SK-N-SH (cell line): Measurements from ENCODE around the gene SFMBT2. TPM values are rescaled to one million over a fixed set of nuclear protein-coding genes. Genes with fewer than 3 reads are reported as not detected.

Source experiments
- CTCF ChIA-PET: fragments of 300-600, 350-600 bp; formaldehyde crosslinking; extraction: SDS; loops from one replicate; lab custom pipeline; 2021; lab: Yijun Ruan, JAX
- POLR2A ChIA-PET: fragments of 350-600 bp; sonication (Branson Sonifier 250); formaldehyde crosslinking; extraction: SDS; loops from one replicate; lab custom pipeline; 2020; ENCODE audit warnings: antibody characterized with exemption, inconsistent platforms; lab: Yijun Ruan, JAX
- DNase-seq: peaks from one replicate; pipeline ENCODE4 v3.0.0; 2012
- H2AFZ ChIP-seq: fragments of 200-600 bp; sonication (generic); 2 replicates; pipeline ENCODE4 v1.8.1; 2016; ENCODE audit warnings: antibody characterized with exemption, mild to moderate bottlenecking, low read depth
- H3F3A ChIP-seq: fragments of 200-600 bp; sonication (generic); replicated peaks from 2 replicates; pipeline ENCODE3; 2016; ENCODE audit warnings: antibody characterized with exemption, mild to moderate bottlenecking; ENCODE audit not compliant: insufficient read depth
- H3K27ac ChIP-seq, 2 experiments: fragments of 200-500 bp in 1 of 2; fragments of 200-600 bp in 1 of 2; sonication (Bioruptor generic) in 1 of 2; sonication (generic), shearing (Covaris generic) in 1 of 2; 2 replicates each; pipeline versions ENCODE4 v1.5.1 to v1.6.1; 2014 to 2016; ENCODE audit warnings: low read depth in 2 of 2, inconsistent platforms in 1 of 2, low read length in 1 of 2, mild to moderate bottlenecking in 1 of 2, mixed read lengths in 1 of 2
- H3K27me3 ChIP-seq: fragments of 200-600 bp; sonication (generic), shearing (Covaris generic); 2 replicates; pipeline ENCODE4 v1.6.1; 2016; ENCODE audit warnings: mixed run types; ENCODE audit not compliant: insufficient read depth
- H3K36me3 ChIP-seq, 2 experiments: fragments of 200-500 bp in 1 of 2; fragments of 200-600 bp in 1 of 2; sonication (Bioruptor generic) in 1 of 2; sonication (generic) in 1 of 2; replicated peaks in 1 of 2; 2 replicates each; pipeline versions ENCODE3 to v1.5.1; 2014 to 2016; ENCODE audit warnings: low read length in 1 of 2, mild to moderate bottlenecking in 1 of 2; ENCODE audit not compliant: insufficient read depth in 2 of 2, control insufficient read depth in 1 of 2
- H3K4me1 ChIP-seq, 2 experiments: fragments of 200-500 bp in 1 of 2; fragments of 200-600 bp in 1 of 2; sonication (Bioruptor generic) in 1 of 2; sonication (generic), shearing (Covaris generic) in 1 of 2; 2 replicates each; pipeline versions ENCODE4 v1.5.1 to v1.6.1; 2014 to 2016; ENCODE audit warnings: low read depth in 1 of 2, low read length in 1 of 2, mixed run types in 1 of 2; ENCODE audit not compliant: insufficient read depth in 2 of 2, control insufficient read depth in 1 of 2
- H3K4me2 ChIP-seq: fragments of 200-600 bp; sonication (generic), shearing (Covaris generic); 2 replicates; pipeline ENCODE4 v1.6.1; 2017; ENCODE audit warnings: mixed run types
- H3K4me3 ChIP-seq, 2 experiments: fragments of 200-500 bp in 1 of 2; fragments of 200-600 bp in 1 of 2; sonication (Bioruptor generic) in 1 of 2; sonication (generic), shearing (Covaris generic) in 1 of 2; 2 replicates each; pipeline versions ENCODE4 v1.5.1 to v1.8.1; 2014 to 2016; ENCODE audit warnings: low read depth in 2 of 2, inconsistent platforms in 1 of 2, low read length in 1 of 2, mild to moderate bottlenecking in 1 of 2, mixed read lengths in 1 of 2, moderate library complexity in 1 of 2
- H3K79me2 ChIP-seq: fragments of 200-600 bp; sonication (generic); 2 replicates; pipeline ENCODE4 v1.8.1; 2017; ENCODE audit warnings: mild to moderate bottlenecking; ENCODE audit not compliant: insufficient read depth
- H3K9ac ChIP-seq: fragments of 200-600 bp; sonication (generic); 2 replicates; pipeline ENCODE4 v1.6.1; 2017; ENCODE audit warnings: mixed run types
- H3K9me2 ChIP-seq: fragments of 200-600 bp; sonication (generic); 2 replicates; pipeline ENCODE4 v1.6.1; 2017; ENCODE audit warnings: mixed run types
- H3K9me3 ChIP-seq: fragments of 200-600 bp; sonication (generic); 2 replicates; pipeline ENCODE4 v1.6.1; 2017; ENCODE audit warnings: mixed run types, mild to moderate bottlenecking, moderate library complexity
- H4K20me1 ChIP-seq: fragments of 200-600 bp; sonication (generic); 2 replicates; pipeline ENCODE4 v1.6.1; 2017; ENCODE audit warnings: mild to moderate bottlenecking, mixed run types; ENCODE audit not compliant: insufficient read depth
- CHD2 ChIP-seq: fragments of 150-350 bp; IDR thresholded peaks from 2 replicates; pipeline ENCODE4 v1.6.1; 2018; ENCODE audit warnings: low read length; ENCODE audit not compliant: partially characterized antibody
- EP300 ChIP-seq, 2 experiments: IDR thresholded peaks; 2 replicates each; pipeline versions ENCODE4 v1.4.0 to v1.6.1; 2012; ENCODE audit warnings: borderline replicate concordance in 1 of 2, low read depth in 1 of 2, low read length in 1 of 2
- FOSL2 ChIP-seq: IDR thresholded peaks from 2 replicates; pipeline ENCODE4 v1.4.0; 2012; ENCODE audit warnings: low read depth, mild to moderate bottlenecking, moderate library complexity, borderline replicate concordance
- FOXM1 ChIP-seq: IDR thresholded peaks from 2 replicates; pipeline ENCODE4 v1.4.0; 2012; ENCODE audit warnings: low read depth, mild to moderate bottlenecking
- GABPA ChIP-seq: IDR thresholded peaks from 2 replicates; pipeline ENCODE4 v1.4.0; 2012; ENCODE audit warnings: low read depth, mild to moderate bottlenecking
- GATA2 ChIP-seq: sonication (generic); formaldehyde crosslinking; IDR thresholded peaks from 2 replicates; pipeline ENCODE4 v1.5.0; 2020; ENCODE audit warnings: mild to moderate bottlenecking, missing genetic modification reagents
- JUND ChIP-seq: IDR thresholded peaks from 2 replicates; pipeline ENCODE4 v1.4.0; 2012
- MAX ChIP-seq: IDR thresholded peaks from 2 replicates; pipeline ENCODE4 v1.4.0; 2012; ENCODE audit warnings: low read depth
- MEF2A ChIP-seq: IDR thresholded peaks from 2 replicates; pipeline ENCODE4 v1.4.0; 2012; ENCODE audit warnings: low read depth, borderline replicate concordance
- MXI1 ChIP-seq: IDR thresholded peaks from 2 replicates; pipeline ENCODE4 v1.6.1; 2012; ENCODE audit warnings: mild to moderate bottlenecking, low read depth, low read length, improper control_type of control experiment
- NRF1 ChIP-seq: IDR thresholded peaks from 2 replicates; pipeline ENCODE4 v1.6.1; 2012; ENCODE audit warnings: low read depth, mild to moderate bottlenecking, low read length
- PBX3 ChIP-seq: IDR thresholded peaks from 2 replicates; pipeline ENCODE4; 2012
- RCOR1 ChIP-seq: fragments of 150-350 bp; IDR thresholded peaks from 2 replicates; pipeline ENCODE4 v1.6.1; 2017; ENCODE audit warnings: antibody characterized with exemption, low read length
- RFX5 ChIP-seq: IDR thresholded peaks from 2 replicates; pipeline ENCODE4 v1.6.1; 2012; ENCODE audit warnings: mild to moderate bottlenecking, improper control_type of control experiment, low read length
- RXRA ChIP-seq: IDR thresholded peaks from 2 replicates; pipeline ENCODE4 v1.4.0; 2012; ENCODE audit warnings: low read depth, mild to moderate bottlenecking, borderline replicate concordance
- SMC3 ChIP-seq: IDR thresholded peaks from 2 replicates; pipeline ENCODE4 v1.6.1; 2012; ENCODE audit warnings: low read depth, low read length, improper control_type of control experiment
- TAF1 ChIP-seq: IDR thresholded peaks from 2 replicates; pipeline ENCODE4 v1.6.1; 2012; ENCODE audit warnings: low read depth, mild to moderate bottlenecking, low read length, moderate library complexity, borderline replicate concordance
- TCF12 ChIP-seq: IDR thresholded peaks from 2 replicates; pipeline ENCODE4 v1.4.0; 2012
- TEAD4 ChIP-seq: IDR thresholded peaks from 2 replicates; pipeline ENCODE4 v1.4.0; 2012; ENCODE audit warnings: mild to moderate bottlenecking, borderline replicate concordance; ENCODE audit not compliant: insufficient read depth
- ZBTB33 ChIP-seq: IDR thresholded peaks from 2 replicates; pipeline ENCODE4 v1.4.0; 2012; ENCODE audit warnings: low read depth, borderline replicate concordance
- WGBS: methylation state at CpG from one replicate; pipeline ENCODE4 v1.1.6; 2017; ENCODE audit warnings: low lambda C conversion rate; 5-methylcytosine and 5-hydroxymethylcytosine counted together
- polyA plus RNA-seq, 3 experiments: library from polyadenylated mRNA; depleted of rRNA; stranded (reverse); fragments of >200 nt; gene quantifications; 2 replicates each; pipeline ENCODE4 v1.2.3, GENCODE V29; 2012

Gene SFMBT2
- polyA plus RNA-seq, 1 of the 3 experiments (the other 2 are of a cell fraction), result 0.20 TPM

- Histone ChIP-seq H3F3A (no peaks in the 10 kb centered on the region), H3K4me2 (no peak overlapping the region), H3K36me3 (no peaks in the 10 kb centered on the region), H3K4me3 (no peak overlapping the region), H3K9ac (no peak overlapping the region), H4K20me1 (no peaks in the 10 kb centered on the region), H3K27ac (no peak overlapping the region), H3K9me3 (no peaks in the 10 kb centered on the region), H3K9me2 (no peaks in the 10 kb centered on the region), H3K27me3 (no peaks in the 10 kb centered on the region), H3K79me2 (no peaks in the 10 kb centered on the region), H2AFZ (no peak overlapping the region), H3K4me1 (no peaks in the 10 kb centered on the region)
- 82% methylated on average over 5 of the region's 5 CpGs for WGBS
- ChIA-PET CTCF (no interaction called here), POLR2A (no interaction called here)
- no peak for TF ChIP-seq GATA2 (CRISPR knock-in tag)
- no peak for TF ChIP-seq TCF12
- TF ChIP-seq RXRA, result no peak
- TF ChIP-seq MEF2A, result no peak
- TF ChIP-seq ZBTB33, result no peak
- no peak for DNase-seq
These were observed 30.1 kb downstream of the SFMBT2 start for GRCh38 chr10:7380704-7381241.

GRCh38 chr10:7378602-7379403 lies 32.0 kb downstream of the SFMBT2 start:
- H3K36me3 ChIP-seq, result no peaks in the 10 kb centered on the region
- H3K27ac ChIP-seq, result no peak overlapping the region
- no peaks in the 10 kb centered on the region for H3K27me3 ChIP-seq
- TF ChIP-seq TAF1 (no peak), MEF2A (no peak), GATA2 (CRISPR knock-in tag) (no peak), JUND (no peak), GABPA (no peak), SMC3 (no peak), TEAD4 (no peak), RCOR1 (no peak), PBX3 (no peak), CHD2 (no peak), FOSL2 (no peak), NRF1 (no peak), MXI1 (no peak), FOXM1 (no peak), MAX (no peak), EP300 (IDR thresholded peaks at IDR 0.05; ENCODE audit: borderline replicate concordance in 1 of 2, low read depth in 1 of 2, low read length in 1 of 2) (no peak), RFX5 (no peak)
- H4K20me1 ChIP-seq, result no peaks in the 10 kb centered on the region
- WGBS, result 73% methylated on average over 8 of the region's 8 CpGs
- no peaks in the 10 kb centered on the region for H3K9me2 ChIP-seq
- H3K4me3 ChIP-seq, result no peak overlapping the region
- no peaks in the 10 kb centered on the region for H3K4me1 ChIP-seq
- H2AFZ ChIP-seq, result no peak overlapping the region
- H3K79me2 ChIP-seq, result no peaks in the 10 kb centered on the region
- H3K9ac ChIP-seq, result no peak overlapping the region
- no peak overlapping the region for H3K4me2 ChIP-seq
- DNase-seq, result no peak
- no peaks in the 10 kb centered on the region for H3K9me3 ChIP-seq
- POLR2A ChIA-PET, result no interaction called here
- no peaks in the 10 kb centered on the region for H3F3A ChIP-seq
- CTCF ChIA-PET, result no interaction called here
